DOHH2 (cell line): Measurements from ENCODE around the gene NOX5.

Source experiments
- H3F3A ChIP-seq: fragments of 200-600 bp; sonication (generic), shearing (Covaris generic); 2 replicates; pipeline ENCODE4 v1.6.0; 2016; ENCODE audit warnings: antibody characterized with exemption, mild to moderate bottlenecking; ENCODE audit not compliant: control insufficient read depth, insufficient read depth
- H3K27ac ChIP-seq: fragments of 200-600 bp; sonication (generic); 2 replicates; pipeline ENCODE4 v1.5.1; 2014; ENCODE audit warnings: low read depth, mild to moderate bottlenecking, low read length, moderate library complexity
- H3K27me3 ChIP-seq: fragments of 200-600 bp; sonication (generic); 2 replicates; pipeline ENCODE4 v1.6.1; 2014; ENCODE audit warnings: mild to moderate bottlenecking, low read length, mixed read lengths; ENCODE audit not compliant: control insufficient read depth
- H3K36me3 ChIP-seq: fragments of 200-600 bp; sonication (generic); 2 replicates; pipeline ENCODE4 v1.6.1; 2014; ENCODE audit warnings: mild to moderate bottlenecking, low read length, moderate library complexity, mixed read lengths; ENCODE audit not compliant: control insufficient read depth
- H3K4me1 ChIP-seq: fragments of 200-600 bp; sonication (generic); 2 replicates; pipeline ENCODE4 v1.6.1; 2014; ENCODE audit warnings: mild to moderate bottlenecking, low read length, mixed read lengths; ENCODE audit not compliant: control insufficient read depth
- H3K4me2 ChIP-seq: fragments of 200-600 bp; sonication (generic); 2 replicates; pipeline ENCODE4 v1.6.0; 2014; ENCODE audit warnings: mild to moderate bottlenecking, low read length, moderate library complexity
- H3K4me3 ChIP-seq: fragments of 200-600 bp; sonication (generic); 2 replicates; pipeline ENCODE4 v1.5.1; 2014; ENCODE audit warnings: mild to moderate bottlenecking, low read length, mixed read lengths
- H3K79me2 ChIP-seq: fragments of 200-600 bp; sonication (generic); 2 replicates; pipeline ENCODE4 v1.6.1; 2014; ENCODE audit warnings: mild to moderate bottlenecking, low read length, mixed read lengths; ENCODE audit not compliant: control insufficient read depth
- H3K9me2 ChIP-seq: fragments of 200-600 bp; sonication (generic); replicated peaks from 2 replicates; pipeline ENCODE4 v1.6.1; 2014; ENCODE audit warnings: mild to moderate bottlenecking, low read length, mixed read lengths; ENCODE audit not compliant: control insufficient read depth
- H3K9me3 ChIP-seq: fragments of 200-600 bp; sonication (generic); 2 replicates; pipeline ENCODE4 v1.6.1; 2014; ENCODE audit warnings: antibody characterized with exemption, low read length, mixed read lengths; ENCODE audit not compliant: control insufficient read depth, insufficient read depth
- H4K20me1 ChIP-seq: fragments of 200-600 bp; sonication (generic); 2 replicates; pipeline ENCODE4 v1.6.0; 2014; ENCODE audit warnings: low read depth, mild to moderate bottlenecking, antibody characterized with exemption, low read length, moderate library complexity; ENCODE audit not compliant: control insufficient read depth, insufficient read depth
- CTCF ChIP-seq: fragments of 200-600 bp; sonication (generic); IDR thresholded peaks from one replicate; pipeline ENCODE4 v1.5.1; 2014; ENCODE audit warnings: antibody characterized with exemption, mild to moderate bottlenecking, low read depth, low read length; ENCODE audit not compliant: poor library complexity, severe bottlenecking
- EZH2phosphoT487 ChIP-seq: fragments of 200-600 bp; sonication (generic); IDR thresholded peaks from 2 replicates; pipeline ENCODE4 v1.6.1; 2017; ENCODE audit warnings: borderline replicate concordance, mild to moderate bottlenecking, antibody characterized with exemption, low read length, moderate library complexity, mixed read lengths

NOX5 gene

GRCh38 chr15:68979006-68979405, 35.5 kb upstream of the NOX5 start:
- Histone ChIP-seq H3K4me3 (no peak overlapping the region), H3K4me2 (no peak overlapping the region), H3K27me3 (peaks cover 4% of the 10 kb centered on the region; the same call in 1 of the 2 replicates), H3K4me1 (no peaks in the 10 kb centered on the region), H3K27ac (no peak overlapping the region), H3K79me2 (no peaks in the 10 kb centered on the region), H4K20me1 (no peaks in the 10 kb centered on the region), H3K9me3 (no peaks in the 10 kb centered on the region), H3F3A (no peaks in the 10 kb centered on the region), H3K36me3 (no peaks in the 10 kb centered on the region), H3K9me2 (no peaks in the 10 kb centered on the region)
- TF ChIP-seq CTCF: no peak
- no peak for TF ChIP-seq EZH2phosphoT487

- Histone ChIP-seq H3K27ac (no peak overlapping the region), H3K9me3 (no peaks in the 10 kb centered on the region), H3K27me3 (peaks cover 4% of the 10 kb centered on the region; the same call in 1 of the 2 replicates), H3F3A (no peaks in the 10 kb centered on the region), H3K4me2 (no peak overlapping the region), H3K36me3 (no peaks in the 10 kb centered on the region), H3K4me1 (no peaks in the 10 kb centered on the region), H3K4me3 (no peak overlapping the region), H3K79me2 (no peaks in the 10 kb centered on the region), H3K9me2 (no peaks in the 10 kb centered on the region), H4K20me1 (no peaks in the 10 kb centered on the region)
- TF ChIP-seq EZH2phosphoT487 (no peak), CTCF (no peak)
These were observed 34.7 kb upstream of the NOX5 start for GRCh38 chr15:68979816-68980215.

GRCh38 chr15:68980786-68981185, 33.7 kb upstream of the NOX5 start:
- H3K4me3 ChIP-seq: no peak overlapping the region
- no peak overlapping the region for H3K27ac ChIP-seq
- H3K79me2 ChIP-seq: no peaks in the 10 kb centered on the region
- no peaks in the 10 kb centered on the region for H3K9me3 ChIP-seq
- H3F3A ChIP-seq: no peaks in the 10 kb centered on the region
- no peaks in the 10 kb centered on the region for H3K9me2 ChIP-seq
- H3K27me3 ChIP-seq: peaks cover 4% of the 10 kb centered on the region; the same call in 1 of the 2 replicates
- H3K36me3 ChIP-seq: no peaks in the 10 kb centered on the region
- no peak overlapping the region for H3K4me2 ChIP-seq
- TF ChIP-seq EZH2phosphoT487 (no peak), CTCF (no peak)
- no peaks in the 10 kb centered on the region for H4K20me1 ChIP-seq
- no peaks in the 10 kb centered on the region for H3K4me1 ChIP-seq
